Right hindlimb (tissue), 1 donor: ENCODE results near the gene PACSIN2.
"Not testable (repeated sequence)": the region's sequence is repeated elsewhere in the genome, so short reads cannot be mapped to it uniquely, and the experiment has no call there.

Experiments used
- DNase-seq: peaks from one replicate; pipeline ENCODE4 v3.0.0-alpha.2; 2018

The PACSIN2 gene

DNA sequence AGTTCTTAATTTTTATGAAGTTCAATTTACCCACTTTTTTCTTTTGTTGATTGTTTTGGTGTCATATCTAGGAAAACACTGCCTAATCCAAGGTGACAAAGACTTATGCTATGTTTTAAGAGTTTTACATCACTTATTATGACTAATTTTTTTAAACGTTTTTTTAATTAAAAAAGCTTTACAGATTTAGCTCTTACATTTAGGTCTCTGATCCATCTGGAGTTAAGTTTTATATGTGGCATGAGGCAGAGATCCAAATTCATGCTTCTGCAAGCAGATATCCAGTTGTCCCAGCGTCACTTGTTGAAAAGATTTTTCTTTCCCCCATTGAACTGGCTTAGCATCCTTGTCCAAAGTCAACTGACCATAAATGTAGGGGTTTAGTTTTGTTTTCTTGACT lies 72.6 kb downstream of the PACSIN2 start:
- no peak for DNase-seq

- no peak for DNase-seq
These were observed 74.9 kb downstream of the PACSIN2 start for GRCh38 chr22:42939941-42940653.

DNA sequence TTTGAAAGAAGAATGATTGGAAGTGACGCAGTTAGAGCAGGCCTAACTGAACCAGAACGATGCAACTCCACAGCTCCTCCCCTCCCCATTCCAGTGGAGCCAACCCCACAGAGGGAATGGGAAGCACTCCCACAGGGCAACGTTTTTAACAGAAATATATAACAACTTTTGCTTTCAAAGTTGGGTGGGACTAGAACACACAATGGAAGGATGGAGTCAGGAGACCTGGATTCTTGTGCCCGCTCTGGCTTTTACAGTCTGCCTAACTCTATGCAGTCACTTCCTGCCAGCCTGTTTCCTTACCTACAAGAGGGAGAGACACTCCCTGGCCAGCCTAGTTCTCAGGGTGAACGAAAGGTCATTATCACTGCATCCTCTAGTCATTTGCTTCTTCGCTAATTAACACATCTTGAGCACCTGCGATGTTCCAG lies 75.5 kb downstream of the PACSIN2 start:
- no peak for DNase-seq

DNA sequence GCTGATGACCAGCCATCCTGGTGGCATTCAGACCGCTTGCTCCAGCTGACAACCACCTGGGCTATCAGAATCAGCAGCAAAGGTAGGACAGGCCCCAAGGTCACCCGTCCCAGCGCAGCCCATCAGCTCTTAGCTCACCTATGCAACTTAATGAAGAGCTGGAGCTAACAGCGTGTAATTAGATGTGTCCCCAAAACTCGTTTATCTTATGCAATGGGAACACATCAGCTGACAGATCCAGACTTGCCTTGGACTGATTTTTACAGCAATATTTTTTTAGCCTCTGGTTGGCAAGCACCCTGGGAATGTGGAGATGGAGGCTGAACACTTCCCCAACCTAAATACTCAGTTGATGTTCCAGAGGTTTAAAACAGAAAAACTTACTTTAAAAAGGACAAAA lies 76.0 kb downstream of the PACSIN2 start:
- DNase-seq, result no peak

DNA sequence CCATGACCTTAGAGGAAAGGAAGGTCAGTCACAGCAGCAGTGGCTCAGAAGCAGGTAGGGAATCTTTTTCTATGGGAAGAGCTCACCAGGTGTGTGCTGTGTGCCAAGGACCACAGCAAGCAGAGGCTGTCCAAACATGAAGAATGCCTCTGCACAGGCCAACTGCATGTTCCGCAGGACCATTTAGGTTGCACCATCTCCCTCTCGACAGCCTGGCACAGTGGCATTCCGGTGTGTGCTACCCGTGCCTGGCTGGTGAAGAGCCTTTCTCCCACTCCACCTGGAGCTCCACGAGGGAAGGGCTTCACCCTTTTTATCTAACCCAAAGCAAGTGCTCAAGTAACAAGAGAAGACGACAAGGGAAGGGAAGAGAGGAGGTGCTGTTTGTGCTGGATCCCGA lies 76.5 kb downstream of the PACSIN2 start:
- DNase-seq, result no peak

DNA sequence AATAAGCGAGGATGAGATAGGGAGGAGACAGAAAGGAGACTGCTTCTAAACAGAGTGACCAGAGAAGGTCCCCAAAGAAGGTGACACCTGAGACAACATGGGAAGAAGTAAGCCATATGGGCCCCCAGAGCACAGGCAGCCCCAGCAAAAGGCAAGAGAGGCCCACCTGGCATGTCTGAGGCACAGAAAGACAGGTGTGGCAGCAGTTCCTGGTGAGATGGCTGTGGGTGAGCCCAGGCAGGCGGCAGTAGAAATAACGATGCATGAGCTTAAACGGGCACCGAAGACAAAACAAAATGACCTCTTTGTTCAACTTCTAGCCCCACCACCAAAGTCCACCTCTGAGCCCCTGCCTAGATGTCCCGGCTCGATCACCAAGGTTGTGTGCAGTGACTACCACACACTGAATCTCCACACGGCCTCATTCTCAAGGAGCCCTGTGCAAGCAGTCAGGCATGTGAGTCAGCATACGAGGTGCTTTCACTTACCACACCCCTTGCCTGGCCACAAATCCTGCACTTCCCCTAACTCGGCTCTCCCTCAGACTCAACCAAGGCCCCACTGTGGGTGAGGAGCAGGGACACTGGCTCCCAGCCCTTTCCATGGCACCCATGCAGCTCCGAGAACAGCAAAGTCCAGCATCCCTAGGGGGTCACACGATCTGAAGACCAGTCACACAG lies 77.6 kb downstream of the PACSIN2 start:
- DNase-seq, result peak; percentile 36

- not testable (repeated sequence) for DNase-seq
These were observed 78.3 kb downstream of the PACSIN2 start for GRCh38 chr22:42936680-42937079.

- DNase-seq, result peak; percentile 42
These were observed 80.6 kb downstream of the PACSIN2 start for GRCh38 chr22:42934338-42934737.

- DNase-seq, result peak; percentile 70
These were observed 81.4 kb downstream of the PACSIN2 start for GRCh38 chr22:42933485-42934091.

DNA sequence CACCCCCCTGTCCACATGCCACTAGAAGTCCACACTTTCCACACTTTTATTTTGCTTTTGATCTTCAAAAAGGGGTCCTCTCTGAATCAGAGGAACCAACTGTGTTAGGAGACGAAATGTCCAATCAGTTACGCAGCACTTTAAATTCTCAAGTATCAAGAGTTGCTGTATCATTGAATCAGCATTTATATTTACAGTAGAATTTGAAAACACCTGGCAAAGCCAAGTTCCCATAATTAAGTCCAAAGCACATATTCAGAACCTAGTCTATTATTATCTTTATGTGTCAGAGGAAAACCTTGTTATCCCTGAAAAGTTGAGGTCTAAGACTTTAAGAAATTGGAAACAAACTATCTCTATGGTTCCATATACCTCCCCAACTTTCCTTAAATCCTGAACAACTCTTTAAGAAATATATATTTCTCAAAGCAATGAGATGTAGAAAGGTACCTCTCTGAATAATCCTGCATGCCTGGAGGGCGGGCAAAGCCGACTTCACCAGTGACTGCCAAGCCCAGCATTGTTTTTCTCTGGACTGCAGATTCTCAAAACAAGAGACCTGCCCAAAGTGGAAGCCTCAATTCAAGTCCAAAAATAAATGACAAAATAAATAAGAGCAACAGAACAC lies 82.0 kb downstream of the PACSIN2 start:
- no peak for DNase-seq

GRCh38 chr22:42932197-42932519 lies 82.8 kb downstream of the PACSIN2 start:
- no peak for DNase-seq

GRCh38 chr22:42931421-42932196 lies 83.3 kb downstream of the PACSIN2 start:
- no peak for DNase-seq

- DNase-seq, result no peak
These were observed 84.0 kb downstream of the PACSIN2 start for GRCh38 chr22:42930810-42931420.

DNA sequence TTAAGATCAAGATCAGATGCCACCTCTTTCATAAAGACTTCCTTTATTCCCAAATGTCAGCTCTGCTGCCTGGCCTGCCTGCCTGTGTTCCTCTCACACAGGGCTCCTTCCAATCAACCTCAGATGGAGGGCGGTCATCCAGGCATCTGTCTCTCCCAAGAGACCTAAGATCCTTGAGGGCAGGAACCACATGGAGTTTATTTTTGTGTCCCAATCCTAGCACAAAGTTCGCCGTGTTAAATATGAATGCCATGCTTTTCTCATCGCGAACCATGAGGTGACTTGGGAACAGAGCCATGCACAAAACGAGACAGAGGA lies 85.2 kb downstream of the PACSIN2 start:
- no peak for DNase-seq

DNA sequence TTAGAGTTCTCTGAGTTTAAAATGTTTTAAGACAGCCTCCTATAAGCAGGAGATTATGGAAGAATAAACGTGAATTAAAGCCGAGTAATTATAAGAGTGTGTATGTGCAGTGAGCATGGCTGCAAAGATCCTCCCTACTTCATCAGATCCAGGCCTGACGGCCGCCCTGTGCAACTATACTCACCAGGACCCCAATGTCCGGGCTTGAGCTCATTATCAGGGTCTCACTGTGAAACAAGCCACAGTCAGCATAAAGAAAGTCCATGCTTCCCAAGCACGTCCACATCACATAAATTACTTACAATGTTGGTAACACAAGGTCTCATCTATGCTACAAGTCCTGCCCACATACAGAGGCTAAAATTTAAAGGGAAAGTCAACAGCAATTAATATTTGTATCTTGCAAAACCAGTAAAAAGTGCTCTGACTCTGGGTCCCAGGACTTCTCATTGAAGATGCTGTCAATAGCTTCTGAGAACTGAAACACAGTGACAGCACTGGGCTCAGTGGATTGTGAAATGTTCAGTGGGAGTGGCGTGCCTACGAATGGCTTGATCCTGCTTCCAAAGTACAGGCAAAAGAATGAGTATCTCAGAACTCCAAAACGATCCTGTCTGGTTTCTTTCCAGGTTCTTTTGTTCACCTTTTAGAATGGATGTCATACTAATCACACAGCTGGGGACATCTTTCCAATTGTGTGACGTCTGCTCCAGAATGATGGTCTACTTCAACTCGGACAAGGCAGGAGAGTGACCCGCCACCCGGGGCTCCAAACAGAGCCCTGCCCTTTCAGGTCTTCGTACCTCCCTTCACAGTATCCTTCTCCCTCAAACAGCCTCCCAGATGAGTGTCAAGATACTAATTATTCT lies 85.7 kb downstream of the PACSIN2 start:
- no peak for DNase-seq

DNA sequence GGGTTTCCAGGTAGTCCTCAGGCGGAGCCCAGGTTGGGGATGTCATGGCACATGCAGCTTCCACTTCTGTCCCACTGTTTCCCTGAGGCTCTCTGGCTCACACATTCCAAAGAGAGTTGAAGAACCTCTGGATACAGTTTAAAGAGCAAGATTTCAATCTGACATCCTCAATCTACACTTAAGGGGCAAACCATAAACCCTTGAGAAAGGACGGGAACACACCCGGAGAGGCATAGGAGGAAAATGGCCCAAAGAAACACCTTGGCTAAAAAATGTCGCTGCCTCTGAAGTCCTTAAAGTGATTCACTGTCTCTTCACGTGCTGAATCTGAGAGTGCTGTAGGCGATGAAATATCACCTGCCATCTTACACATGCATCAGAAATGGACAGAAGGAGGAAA lies 87.0 kb downstream of the PACSIN2 start:
- no peak for DNase-seq

- no peak for DNase-seq
These were observed 88.2 kb downstream of the PACSIN2 start for GRCh38 chr22:42926768-42927167.

- DNase-seq, result no peak
These were observed 88.8 kb downstream of the PACSIN2 start for GRCh38 chr22:42926104-42926503.

DNA sequence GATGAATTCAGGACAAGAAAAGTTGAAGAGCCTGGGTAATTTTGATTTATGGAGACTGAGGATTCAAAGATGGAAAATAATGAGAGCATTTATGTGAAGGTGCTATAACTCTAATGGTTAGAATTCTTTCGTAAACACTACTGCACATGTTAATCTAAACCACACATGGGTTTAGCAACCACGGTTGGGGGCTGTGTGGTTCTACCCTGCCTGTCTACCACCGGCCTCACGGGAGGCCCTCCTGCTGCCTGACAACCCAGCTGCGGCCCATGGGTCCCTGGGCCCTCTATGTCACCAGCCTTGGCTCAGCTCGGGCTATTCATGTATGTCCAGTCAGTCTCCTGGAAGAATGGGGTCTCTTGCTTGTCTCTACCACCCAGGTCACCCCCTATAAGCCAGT lies 89.4 kb downstream of the PACSIN2 start:
- no peak for DNase-seq

- not testable (repeated sequence) for DNase-seq
These were observed 89.9 kb downstream of the PACSIN2 start for GRCh38 chr22:42925031-42925430.

- no peak for DNase-seq
These were observed 90.5 kb downstream of the PACSIN2 start for GRCh38 chr22:42924436-42924835.
